SK-N-SH (cell line): ENCODE data around the gene UST. TPM values are rescaled to one million over a fixed set of nuclear protein-coding genes. Genes with fewer than 3 reads are reported as not detected.

Experiments
- CTCF ChIA-PET: fragments of 300-600, 350-600 bp; formaldehyde crosslinking; extraction: SDS; loops from one replicate; lab custom pipeline; 2021; lab: Yijun Ruan, JAX
- POLR2A ChIA-PET: fragments of 350-600 bp; sonication (Branson Sonifier 250); formaldehyde crosslinking; extraction: SDS; loops from one replicate; lab custom pipeline; 2020; ENCODE audit warnings: antibody characterized with exemption, inconsistent platforms; lab: Yijun Ruan, JAX
- DNase-seq: peaks from one replicate; pipeline ENCODE4 v3.0.0; 2012
- H2AFZ ChIP-seq: fragments of 200-600 bp; sonication (generic); 2 replicates; pipeline ENCODE4 v1.8.1; 2016; ENCODE audit warnings: antibody characterized with exemption, mild to moderate bottlenecking, low read depth
- H3F3A ChIP-seq: fragments of 200-600 bp; sonication (generic); replicated peaks from 2 replicates; pipeline ENCODE3; 2016; ENCODE audit warnings: antibody characterized with exemption, mild to moderate bottlenecking; ENCODE audit not compliant: insufficient read depth
- H3K27ac ChIP-seq, 2 experiments: fragments of 200-500 bp in 1 of 2; fragments of 200-600 bp in 1 of 2; sonication (Bioruptor generic) in 1 of 2; sonication (generic), shearing (Covaris generic) in 1 of 2; 2 replicates each; pipeline versions ENCODE4 v1.5.1 to v1.6.1; 2014 to 2016; ENCODE audit warnings: low read depth in 2 of 2, inconsistent platforms in 1 of 2, low read length in 1 of 2, mild to moderate bottlenecking in 1 of 2, mixed read lengths in 1 of 2
- H3K27me3 ChIP-seq: fragments of 200-600 bp; sonication (generic), shearing (Covaris generic); 2 replicates; pipeline ENCODE4 v1.6.1; 2016; ENCODE audit warnings: mixed run types; ENCODE audit not compliant: insufficient read depth
- H3K36me3 ChIP-seq, 2 experiments: fragments of 200-500 bp in 1 of 2; fragments of 200-600 bp in 1 of 2; sonication (Bioruptor generic) in 1 of 2; sonication (generic) in 1 of 2; replicated peaks in 1 of 2; 2 replicates each; pipeline versions ENCODE3 to v1.5.1; 2014 to 2016; ENCODE audit warnings: low read length in 1 of 2, mild to moderate bottlenecking in 1 of 2; ENCODE audit not compliant: insufficient read depth in 2 of 2, control insufficient read depth in 1 of 2
- H3K4me1 ChIP-seq, 2 experiments: fragments of 200-500 bp in 1 of 2; fragments of 200-600 bp in 1 of 2; sonication (Bioruptor generic) in 1 of 2; sonication (generic), shearing (Covaris generic) in 1 of 2; 2 replicates each; pipeline versions ENCODE4 v1.5.1 to v1.6.1; 2014 to 2016; ENCODE audit warnings: low read depth in 1 of 2, low read length in 1 of 2, mixed run types in 1 of 2; ENCODE audit not compliant: insufficient read depth in 2 of 2, control insufficient read depth in 1 of 2
- H3K4me2 ChIP-seq: fragments of 200-600 bp; sonication (generic), shearing (Covaris generic); 2 replicates; pipeline ENCODE4 v1.6.1; 2017; ENCODE audit warnings: mixed run types
- H3K4me3 ChIP-seq, 2 experiments: fragments of 200-500 bp in 1 of 2; fragments of 200-600 bp in 1 of 2; sonication (Bioruptor generic) in 1 of 2; sonication (generic), shearing (Covaris generic) in 1 of 2; 2 replicates each; pipeline versions ENCODE4 v1.5.1 to v1.8.1; 2014 to 2016; ENCODE audit warnings: low read depth in 2 of 2, inconsistent platforms in 1 of 2, low read length in 1 of 2, mild to moderate bottlenecking in 1 of 2, mixed read lengths in 1 of 2, moderate library complexity in 1 of 2
- H3K79me2 ChIP-seq: fragments of 200-600 bp; sonication (generic); 2 replicates; pipeline ENCODE4 v1.8.1; 2017; ENCODE audit warnings: mild to moderate bottlenecking; ENCODE audit not compliant: insufficient read depth
- H3K9ac ChIP-seq: fragments of 200-600 bp; sonication (generic); 2 replicates; pipeline ENCODE4 v1.6.1; 2017; ENCODE audit warnings: mixed run types
- H3K9me2 ChIP-seq: fragments of 200-600 bp; sonication (generic); 2 replicates; pipeline ENCODE4 v1.6.1; 2017; ENCODE audit warnings: mixed run types
- H3K9me3 ChIP-seq: fragments of 200-600 bp; sonication (generic); 2 replicates; pipeline ENCODE4 v1.6.1; 2017; ENCODE audit warnings: mixed run types, mild to moderate bottlenecking, moderate library complexity
- H4K20me1 ChIP-seq: fragments of 200-600 bp; sonication (generic); 2 replicates; pipeline ENCODE4 v1.6.1; 2017; ENCODE audit warnings: mild to moderate bottlenecking, mixed run types; ENCODE audit not compliant: insufficient read depth
- CHD2 ChIP-seq: fragments of 150-350 bp; IDR thresholded peaks from 2 replicates; pipeline ENCODE4 v1.6.1; 2018; ENCODE audit warnings: low read length; ENCODE audit not compliant: partially characterized antibody
- EP300 ChIP-seq, 2 experiments: IDR thresholded peaks; 2 replicates each; pipeline versions ENCODE4 v1.4.0 to v1.6.1; 2012; ENCODE audit warnings: borderline replicate concordance in 1 of 2, low read depth in 1 of 2, low read length in 1 of 2
- EZH2phosphoT487 ChIP-seq: fragments of 200-600 bp; sonication (generic); IDR thresholded peaks from 2 replicates; pipeline ENCODE4 v1.6.1; 2017; ENCODE audit warnings: low read depth, mixed run types, mild to moderate bottlenecking, antibody characterized with exemption, moderate library complexity, borderline replicate concordance
- FOSL2 ChIP-seq: IDR thresholded peaks from 2 replicates; pipeline ENCODE4 v1.4.0; 2012; ENCODE audit warnings: low read depth, mild to moderate bottlenecking, moderate library complexity, borderline replicate concordance
- FOXJ3 ChIP-seq: sonication (generic); formaldehyde crosslinking; IDR thresholded peaks from 2 replicates; pipeline ENCODE4 v1.5.1; 2020; ENCODE audit warnings: mild to moderate bottlenecking, missing genetic modification reagents
- FOXM1 ChIP-seq: IDR thresholded peaks from 2 replicates; pipeline ENCODE4 v1.4.0; 2012; ENCODE audit warnings: low read depth, mild to moderate bottlenecking
- GABPA ChIP-seq: IDR thresholded peaks from 2 replicates; pipeline ENCODE4 v1.4.0; 2012; ENCODE audit warnings: low read depth, mild to moderate bottlenecking
- GATA2 ChIP-seq: sonication (generic); formaldehyde crosslinking; IDR thresholded peaks from 2 replicates; pipeline ENCODE4 v1.5.0; 2020; ENCODE audit warnings: mild to moderate bottlenecking, missing genetic modification reagents
- JUND ChIP-seq: IDR thresholded peaks from 2 replicates; pipeline ENCODE4 v1.4.0; 2012
- MEF2A ChIP-seq: IDR thresholded peaks from 2 replicates; pipeline ENCODE4 v1.4.0; 2012; ENCODE audit warnings: low read depth, borderline replicate concordance
- NRF1 ChIP-seq: IDR thresholded peaks from 2 replicates; pipeline ENCODE4 v1.6.1; 2012; ENCODE audit warnings: low read depth, mild to moderate bottlenecking, low read length
- POLR2AphosphoS5 ChIP-seq: IDR thresholded peaks from 2 replicates; pipeline ENCODE4 v1.6.1; 2012; ENCODE audit warnings: low read depth, low read length
- RAD21 ChIP-seq: IDR thresholded peaks from 2 replicates; pipeline ENCODE4 v1.6.1; 2012; ENCODE audit warnings: mild to moderate bottlenecking, low read length
- RCOR1 ChIP-seq: fragments of 150-350 bp; IDR thresholded peaks from 2 replicates; pipeline ENCODE4 v1.6.1; 2017; ENCODE audit warnings: antibody characterized with exemption, low read length
- RFX5 ChIP-seq: IDR thresholded peaks from 2 replicates; pipeline ENCODE4 v1.6.1; 2012; ENCODE audit warnings: mild to moderate bottlenecking, improper control_type of control experiment, low read length
- RXRA ChIP-seq: IDR thresholded peaks from 2 replicates; pipeline ENCODE4 v1.4.0; 2012; ENCODE audit warnings: low read depth, mild to moderate bottlenecking, borderline replicate concordance
- SIN3A ChIP-seq: IDR thresholded peaks from 2 replicates; pipeline ENCODE4 v1.6.1; 2012; ENCODE audit warnings: low read depth, mild to moderate bottlenecking, low read length, moderate library complexity, borderline replicate concordance
- SMC3 ChIP-seq: IDR thresholded peaks from 2 replicates; pipeline ENCODE4 v1.6.1; 2012; ENCODE audit warnings: low read depth, low read length, improper control_type of control experiment
- TEAD4 ChIP-seq: IDR thresholded peaks from 2 replicates; pipeline ENCODE4 v1.4.0; 2012; ENCODE audit warnings: mild to moderate bottlenecking, borderline replicate concordance; ENCODE audit not compliant: insufficient read depth
- YY1 ChIP-seq: IDR thresholded peaks from 2 replicates; pipeline ENCODE4 v1.4.0; 2012; ENCODE audit warnings: low read depth, mild to moderate bottlenecking
- WGBS: methylation state at CpG from one replicate; pipeline ENCODE4 v1.1.6; 2017; ENCODE audit warnings: low lambda C conversion rate; 5-methylcytosine and 5-hydroxymethylcytosine counted together
- polyA plus RNA-seq, 3 experiments: library from polyadenylated mRNA; depleted of rRNA; stranded (reverse); fragments of >200 nt; gene quantifications; 2 replicates each; pipeline ENCODE4 v1.2.3, GENCODE V29; 2012
- TF ChIP-seq, protein P1 (sequence below): IDR thresholded peaks from 2 replicates; pipeline ENCODE4; 2012
- TF ChIP-seq, protein P2 (sequence below): IDR thresholded peaks from 2 replicates; pipeline ENCODE4 v1.6.1; 2012; ENCODE audit warnings: mild to moderate bottlenecking, low read depth, low read length, moderate library complexity
- TF ChIP-seq, protein P3 (sequence below): fragments of 150-350 bp; IDR thresholded peaks from 2 replicates; pipeline ENCODE4 v1.6.1; 2016; ENCODE audit warnings: mild to moderate bottlenecking, low read depth, low read length
- TF ChIP-seq, protein P4 (sequence below): fragments of 150-350 bp; IDR thresholded peaks from 2 replicates; pipeline ENCODE4 v1.6.1; 2017; ENCODE audit warnings: antibody characterized with exemption, low read length, low read depth, borderline replicate concordance
- TF ChIP-seq, protein P5 (sequence below): IDR thresholded peaks from 2 replicates; pipeline ENCODE4 v1.4.0; 2012; ENCODE audit warnings: low read depth, borderline replicate concordance

UST gene
- polyA plus RNA-seq, 1 of the 3 experiments (the other 2 are of a cell fraction): 1.7 TPM

DNA sequence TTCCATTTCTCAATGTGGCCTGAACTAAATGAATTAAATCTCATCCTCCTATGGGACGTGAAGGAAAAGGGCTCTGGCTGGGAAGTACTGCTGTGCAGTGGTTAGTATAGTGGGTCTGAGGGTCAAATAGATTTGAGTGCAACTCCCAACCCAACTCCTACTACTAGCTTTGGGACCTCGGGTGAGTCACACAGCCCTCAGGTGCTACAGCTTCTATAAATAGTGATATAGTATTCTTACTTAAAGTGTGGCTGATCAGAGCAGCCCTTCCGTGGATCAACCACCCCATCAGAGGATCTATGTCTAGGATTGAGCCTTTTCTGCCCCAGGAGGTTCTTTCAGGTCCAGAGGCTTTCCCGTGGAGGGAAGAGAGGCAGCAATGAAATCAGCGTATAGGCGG, 904 bp upstream of the UST start:
- no peak overlapping the region for H3K9ac ChIP-seq

DNA sequence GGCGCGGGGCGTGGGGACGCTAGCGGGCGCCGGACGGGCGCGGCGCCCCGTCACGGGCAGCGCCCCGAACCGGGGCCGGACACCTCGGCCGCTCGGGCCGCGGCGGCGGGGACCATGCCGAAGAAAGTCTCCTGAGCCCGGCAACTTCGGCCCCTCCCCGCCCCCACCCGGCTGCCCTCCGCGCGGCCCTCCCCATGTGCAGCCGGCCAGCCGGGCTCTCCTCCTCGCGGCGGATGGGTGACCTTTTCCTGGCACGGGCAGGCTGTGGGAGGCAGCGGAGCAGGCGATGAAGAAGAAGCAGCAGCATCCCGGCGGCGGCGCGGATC, 278 bp downstream of the UST start:
- Histone ChIP-seq H3K9ac (no peak overlapping the region), H4K20me1 (no peaks in the 10 kb centered on the region), H3K27ac (no peak overlapping the region), H3K27me3 (peaks cover 39% of the 10 kb centered on the region; the same call in 1 of the 2 replicates), H3K79me2 (no peaks in the 10 kb centered on the region), H3K9me2 (no peaks in the 10 kb centered on the region), H3K36me3 (no peaks in the 10 kb centered on the region), H3K4me2 (peak overlapping the region; percentile 84), H3K9me3 (no peaks in the 10 kb centered on the region), H3K4me1 (no peaks in the 10 kb centered on the region; a peak in 1 of 4 replicates), H3F3A (no peaks in the 10 kb centered on the region), H3K4me3 (peak overlapping the region; percentile 50 to 63; a peak in 3 of 4 replicates), H2AFZ (peak overlapping the region; percentile 46; the same call in 1 of the 2 replicates)
- DNase-seq: no peak
- CTCF ChIA-PET: no interaction called here
- POLR2A ChIA-PET: no interaction called here
- WGBS: no CpG with 5 or more reads among the region's 45 CpGs
- TF ChIP-seq EP300 (IDR thresholded peaks at IDR 0.05; ENCODE audit: borderline replicate concordance in 1 of 2, low read depth in 1 of 2, low read length in 1 of 2) (no peak), TEAD4 (no peak), SIN3A (no peak), GABPA (no peak), POLR2AphosphoS5 (no peak), JUND (no peak), RCOR1 (no peak), MEF2A (no peak)
- TF ChIP-seq, protein P1, sequence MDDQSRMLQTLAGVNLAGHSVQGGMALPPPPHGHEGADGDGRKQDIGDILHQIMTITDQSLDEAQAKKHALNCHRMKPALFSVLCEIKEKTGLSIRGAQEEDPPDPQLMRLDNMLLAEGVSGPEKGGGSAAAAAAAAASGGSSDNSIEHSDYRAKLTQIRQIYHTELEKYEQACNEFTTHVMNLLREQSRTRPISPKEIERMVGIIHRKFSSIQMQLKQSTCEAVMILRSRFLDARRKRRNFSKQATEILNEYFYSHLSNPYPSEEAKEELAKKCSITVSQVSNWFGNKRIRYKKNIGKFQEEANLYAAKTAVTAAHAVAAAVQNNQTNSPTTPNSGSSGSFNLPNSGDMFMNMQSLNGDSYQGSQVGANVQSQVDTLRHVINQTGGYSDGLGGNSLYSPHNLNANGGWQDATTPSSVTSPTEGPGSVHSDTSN: no peak
- TF ChIP-seq, protein P2, sequence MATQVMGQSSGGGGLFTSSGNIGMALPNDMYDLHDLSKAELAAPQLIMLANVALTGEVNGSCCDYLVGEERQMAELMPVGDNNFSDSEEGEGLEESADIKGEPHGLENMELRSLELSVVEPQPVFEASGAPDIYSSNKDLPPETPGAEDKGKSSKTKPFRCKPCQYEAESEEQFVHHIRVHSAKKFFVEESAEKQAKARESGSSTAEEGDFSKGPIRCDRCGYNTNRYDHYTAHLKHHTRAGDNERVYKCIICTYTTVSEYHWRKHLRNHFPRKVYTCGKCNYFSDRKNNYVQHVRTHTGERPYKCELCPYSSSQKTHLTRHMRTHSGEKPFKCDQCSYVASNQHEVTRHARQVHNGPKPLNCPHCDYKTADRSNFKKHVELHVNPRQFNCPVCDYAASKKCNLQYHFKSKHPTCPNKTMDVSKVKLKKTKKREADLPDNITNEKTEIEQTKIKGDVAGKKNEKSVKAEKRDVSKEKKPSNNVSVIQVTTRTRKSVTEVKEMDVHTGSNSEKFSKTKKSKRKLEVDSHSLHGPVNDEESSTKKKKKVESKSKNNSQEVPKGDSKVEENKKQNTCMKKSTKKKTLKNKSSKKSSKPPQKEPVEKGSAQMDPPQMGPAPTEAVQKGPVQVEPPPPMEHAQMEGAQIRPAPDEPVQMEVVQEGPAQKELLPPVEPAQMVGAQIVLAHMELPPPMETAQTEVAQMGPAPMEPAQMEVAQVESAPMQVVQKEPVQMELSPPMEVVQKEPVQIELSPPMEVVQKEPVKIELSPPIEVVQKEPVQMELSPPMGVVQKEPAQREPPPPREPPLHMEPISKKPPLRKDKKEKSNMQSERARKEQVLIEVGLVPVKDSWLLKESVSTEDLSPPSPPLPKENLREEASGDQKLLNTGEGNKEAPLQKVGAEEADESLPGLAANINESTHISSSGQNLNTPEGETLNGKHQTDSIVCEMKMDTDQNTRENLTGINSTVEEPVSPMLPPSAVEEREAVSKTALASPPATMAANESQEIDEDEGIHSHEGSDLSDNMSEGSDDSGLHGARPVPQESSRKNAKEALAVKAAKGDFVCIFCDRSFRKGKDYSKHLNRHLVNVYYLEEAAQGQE: no peak

More for the DNA sequence above, 904 bp upstream of the UST start:
- H3K4me3 ChIP-seq: peak overlapping the region; percentile 50 to 63; a peak in 3 of 4 replicates
- peaks cover 33% of the 10 kb centered on the region; the same call in 1 of the 2 replicates for H3K27me3 ChIP-seq
- CTCF ChIA-PET: no interaction called here
- no peaks in the 10 kb centered on the region for H3K79me2 ChIP-seq
- no peaks in the 10 kb centered on the region for H3K36me3 ChIP-seq
- peak overlapping the region in 1 of 2 experiments; percentile 39; a peak in 1 of 4 replicates for H3K27ac ChIP-seq
- H3F3A ChIP-seq: no peaks in the 10 kb centered on the region
- H3K9me2 ChIP-seq: no peaks in the 10 kb centered on the region
- no peak for DNase-seq
- H3K9me3 ChIP-seq: no peaks in the 10 kb centered on the region
- no peaks in the 10 kb centered on the region for H3K4me1 ChIP-seq
- no peak for TF ChIP-seq NRF1
- TF ChIP-seq EP300 (IDR thresholded peaks at IDR 0.05; ENCODE audit: borderline replicate concordance in 1 of 2, low read depth in 1 of 2, low read length in 1 of 2): no peak
- TF ChIP-seq MEF2A: no peak
- no peak for TF ChIP-seq GATA2 (CRISPR knock-in tag)
- TF ChIP-seq POLR2AphosphoS5: no peak
- TF ChIP-seq, protein P3, sequence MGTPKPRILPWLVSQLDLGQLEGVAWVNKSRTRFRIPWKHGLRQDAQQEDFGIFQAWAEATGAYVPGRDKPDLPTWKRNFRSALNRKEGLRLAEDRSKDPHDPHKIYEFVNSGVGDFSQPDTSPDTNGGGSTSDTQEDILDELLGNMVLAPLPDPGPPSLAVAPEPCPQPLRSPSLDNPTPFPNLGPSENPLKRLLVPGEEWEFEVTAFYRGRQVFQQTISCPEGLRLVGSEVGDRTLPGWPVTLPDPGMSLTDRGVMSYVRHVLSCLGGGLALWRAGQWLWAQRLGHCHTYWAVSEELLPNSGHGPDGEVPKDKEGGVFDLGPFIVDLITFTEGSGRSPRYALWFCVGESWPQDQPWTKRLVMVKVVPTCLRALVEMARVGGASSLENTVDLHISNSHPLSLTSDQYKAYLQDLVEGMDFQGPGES: no peak
- no peak for TF ChIP-seq RAD21
- no peak for TF ChIP-seq FOXJ3 (CRISPR knock-in tag)
- TF ChIP-seq FOSL2: no peak
- no peak for TF ChIP-seq FOXM1
- no peak for TF ChIP-seq EZH2phosphoT487
- TF ChIP-seq YY1: no peak
- TF ChIP-seq, protein P4, sequence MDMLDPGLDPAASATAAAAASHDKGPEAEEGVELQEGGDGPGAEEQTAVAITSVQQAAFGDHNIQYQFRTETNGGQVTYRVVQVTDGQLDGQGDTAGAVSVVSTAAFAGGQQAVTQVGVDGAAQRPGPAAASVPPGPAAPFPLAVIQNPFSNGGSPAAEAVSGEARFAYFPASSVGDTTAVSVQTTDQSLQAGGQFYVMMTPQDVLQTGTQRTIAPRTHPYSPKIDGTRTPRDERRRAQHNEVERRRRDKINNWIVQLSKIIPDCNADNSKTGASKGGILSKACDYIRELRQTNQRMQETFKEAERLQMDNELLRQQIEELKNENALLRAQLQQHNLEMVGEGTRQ: no peak
- TF ChIP-seq, protein P5, sequence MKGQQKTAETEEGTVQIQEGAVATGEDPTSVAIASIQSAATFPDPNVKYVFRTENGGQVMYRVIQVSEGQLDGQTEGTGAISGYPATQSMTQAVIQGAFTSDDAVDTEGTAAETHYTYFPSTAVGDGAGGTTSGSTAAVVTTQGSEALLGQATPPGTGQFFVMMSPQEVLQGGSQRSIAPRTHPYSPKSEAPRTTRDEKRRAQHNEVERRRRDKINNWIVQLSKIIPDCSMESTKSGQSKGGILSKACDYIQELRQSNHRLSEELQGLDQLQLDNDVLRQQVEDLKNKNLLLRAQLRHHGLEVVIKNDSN: no peak
- TF ChIP-seq CHD2: no peak
- no peak for TF ChIP-seq SMC3
- no peak for TF ChIP-seq RFX5
- no peak for TF ChIP-seq RXRA
- H3K4me2 ChIP-seq: peak overlapping the region; percentile 84; the same call in 1 of the 2 replicates
- H4K20me1 ChIP-seq: no peaks in the 10 kb centered on the region
- 0% methylated on average over 5 of the region's 6 CpGs for WGBS
- H2AFZ ChIP-seq: peak overlapping the region; percentile 91; the same call in 1 of the 2 replicates
- POLR2A ChIA-PET: interaction anchor here (0.7 kb wide), 1 partner anchor 299 kb away, joined by 3 read pairs; no protein-coding TSS in a partner anchor
